Amniotic epithelial cell (primary cell): Measurements from ENCODE around the gene HDAC11.

Experiments used
- DNase-seq: peaks from one replicate; pipeline ENCODE4 v3.0.0-alpha.2; 2010; ENCODE audit warnings: low read depth

The HDAC11 gene

DNA sequence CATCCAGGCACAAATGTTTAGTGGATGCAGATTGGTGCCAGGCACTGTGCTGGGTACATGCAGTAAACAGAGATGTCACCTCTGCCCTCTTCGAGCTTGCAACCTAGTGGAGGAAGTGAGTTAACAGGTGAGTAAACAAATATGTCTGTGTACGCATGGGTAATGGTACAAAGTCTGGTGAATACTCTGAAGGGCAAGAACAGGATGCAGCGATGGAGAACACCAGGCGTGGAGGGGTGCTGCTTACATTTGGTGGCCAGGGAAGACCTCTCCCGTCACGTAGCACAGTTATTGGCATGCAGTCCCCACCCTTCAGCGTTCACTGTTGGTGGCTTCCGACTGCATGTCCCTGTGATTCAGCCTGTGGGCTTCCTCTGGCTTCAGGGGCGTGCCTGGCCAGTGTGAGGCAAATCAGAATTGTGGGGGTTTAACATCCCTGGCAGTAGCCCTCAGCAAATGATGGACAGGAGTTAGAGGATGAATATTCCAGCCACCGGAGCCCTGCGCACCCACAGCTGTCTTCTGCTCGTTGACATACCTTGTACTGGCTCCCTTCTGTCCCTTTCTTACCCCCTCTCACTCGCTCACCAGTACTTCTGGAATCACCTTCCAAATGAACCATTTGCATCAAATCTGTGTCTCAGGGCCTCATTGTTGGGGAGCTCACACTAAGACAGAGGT lies 9.1 kb upstream of the HDAC11 start:
- DNase-seq = no peak

DNA sequence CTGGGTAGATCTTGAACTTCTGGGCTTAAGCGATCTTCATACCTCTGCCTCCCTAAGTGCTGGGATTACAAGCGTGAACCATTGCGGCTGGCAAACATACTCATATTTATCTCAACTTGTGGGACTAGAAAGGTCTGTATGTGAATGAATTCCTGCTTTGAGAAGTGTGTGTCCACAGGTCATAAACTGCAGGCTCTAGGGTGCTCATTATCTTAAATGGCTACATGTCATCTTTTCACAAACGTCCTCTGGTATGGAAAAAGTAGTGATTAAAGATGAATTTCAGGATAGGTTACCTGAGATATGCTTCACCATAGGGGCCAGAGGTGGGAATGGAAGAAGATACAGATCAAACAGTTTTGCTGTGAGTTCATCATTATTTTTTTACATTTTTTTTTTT lies 7.8 kb upstream of the HDAC11 start:
- no peak for DNase-seq

DNA sequence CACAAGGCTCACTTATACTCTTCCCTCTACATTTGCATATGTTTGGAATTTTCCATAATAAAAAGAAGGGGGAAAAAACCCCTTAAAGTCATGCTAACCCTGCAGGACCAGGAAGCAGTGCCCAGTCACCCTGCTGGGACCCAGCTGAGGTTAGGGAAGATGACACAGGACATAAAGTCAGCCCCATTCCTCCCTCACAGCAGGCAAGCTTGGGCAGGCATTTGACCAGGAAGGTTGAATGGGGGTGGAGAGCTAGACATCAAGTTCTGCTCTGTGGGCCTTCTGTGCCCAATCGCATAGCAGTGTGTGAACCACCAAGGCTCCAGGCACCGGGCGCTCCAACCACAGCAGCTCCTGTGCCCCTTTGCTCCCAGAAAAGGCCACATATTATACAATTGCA lies 7.1 kb upstream of the HDAC11 start:
- DNase-seq = no peak

DNA sequence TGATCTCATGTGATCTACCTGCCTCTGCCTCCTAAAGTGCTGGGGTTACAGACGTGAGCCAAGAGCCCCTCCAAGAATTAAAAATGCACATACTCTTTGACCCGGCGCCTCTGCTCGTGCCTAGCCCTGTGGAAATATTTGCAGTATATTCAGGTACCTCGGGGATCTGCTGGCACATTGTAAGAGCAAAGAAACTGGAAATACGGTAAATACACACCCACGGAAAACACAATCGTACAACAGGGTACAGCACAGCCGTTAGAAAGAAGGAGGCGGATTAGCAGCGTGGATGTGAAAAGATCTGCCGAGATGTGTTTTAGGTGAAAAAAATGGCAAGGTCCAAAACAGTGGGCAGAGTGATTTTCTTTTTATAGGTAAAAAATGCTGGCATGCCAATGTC lies 6.1 kb upstream of the HDAC11 start:
- DNase-seq = no peak

DNA sequence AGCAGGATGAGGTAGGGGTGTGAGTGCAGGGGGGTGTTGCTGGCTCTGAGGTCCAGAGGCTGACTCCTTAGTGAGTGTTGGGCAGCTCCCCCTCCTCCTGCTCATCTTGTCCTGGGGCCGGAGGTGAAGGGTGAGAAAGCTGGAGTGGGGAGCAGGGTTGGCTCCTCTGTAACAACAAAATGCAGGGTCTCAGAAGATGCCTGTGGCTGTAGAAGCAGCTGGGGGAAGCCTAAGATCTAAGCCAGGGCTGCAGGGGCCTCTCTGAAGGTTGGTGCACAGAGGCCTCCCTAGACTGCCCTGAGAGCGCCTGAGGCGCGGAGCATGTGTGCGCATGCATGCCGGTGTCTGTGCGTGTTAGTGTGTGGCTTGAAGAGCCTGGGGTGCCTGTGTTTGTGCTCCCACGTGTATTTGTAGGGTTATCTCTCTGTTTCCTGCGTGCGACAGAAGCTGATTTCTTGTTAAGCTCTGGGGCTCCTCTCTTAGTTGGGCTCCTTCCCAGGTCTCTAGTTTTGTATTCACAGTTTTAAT lies 5.3 kb upstream of the HDAC11 start:
- DNase-seq = no peak

DNA sequence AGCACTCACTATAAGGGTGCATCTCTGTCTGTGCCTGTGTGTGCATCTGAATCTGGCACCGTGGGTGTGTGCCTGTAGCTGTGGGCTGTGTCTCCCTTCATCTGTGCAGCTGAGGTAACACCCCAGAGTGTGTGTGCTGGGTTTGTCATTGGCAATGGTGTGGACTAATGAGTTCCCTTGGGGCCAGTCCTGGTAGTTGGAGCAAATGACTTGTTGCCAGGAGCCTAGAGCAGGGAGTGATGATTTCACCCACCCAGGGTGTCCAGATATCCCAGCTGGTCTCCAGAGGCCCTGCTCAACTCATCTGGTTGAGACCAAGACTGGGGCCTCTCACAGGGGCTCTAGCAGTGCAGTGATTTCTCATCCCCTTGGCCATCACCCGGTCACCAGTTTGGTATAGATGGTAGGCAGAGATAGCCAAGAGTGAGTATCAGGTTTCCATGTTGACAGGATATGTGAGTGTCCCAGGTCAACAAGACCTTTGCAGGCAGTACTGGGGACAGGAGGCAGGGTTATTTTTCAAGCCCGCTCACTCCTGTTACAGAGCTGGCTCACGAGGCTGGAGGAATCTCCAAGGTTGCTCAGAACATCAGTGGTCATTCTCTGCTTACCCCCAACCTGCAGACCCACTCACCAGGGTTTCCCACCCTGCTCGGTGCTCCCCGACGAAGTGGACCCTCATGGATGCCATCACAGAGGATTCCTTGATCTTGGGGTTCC lies 4.1 kb upstream of the HDAC11 start:
- no peak for DNase-seq

DNA sequence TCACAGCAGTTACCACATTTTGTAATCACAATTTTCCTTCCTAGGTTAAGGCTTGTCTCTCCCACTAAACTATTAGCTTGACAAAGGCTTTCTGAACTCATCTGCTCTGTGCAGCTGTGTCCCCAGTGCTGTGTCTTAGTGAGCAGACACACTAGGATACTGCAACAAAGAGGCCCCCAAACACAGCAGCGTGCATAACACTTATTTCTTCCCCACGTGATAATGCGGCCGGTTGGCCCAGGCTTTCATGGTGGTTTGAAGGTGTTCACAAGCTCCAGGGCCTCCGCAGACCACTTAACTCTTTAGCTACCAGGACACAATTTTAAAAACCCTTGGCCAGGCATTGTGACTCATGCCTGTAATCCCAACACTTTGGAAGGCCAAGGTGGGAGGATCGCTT lies 2.2 kb upstream of the HDAC11 start:
- DNase-seq = peak; percentile 15

DNA sequence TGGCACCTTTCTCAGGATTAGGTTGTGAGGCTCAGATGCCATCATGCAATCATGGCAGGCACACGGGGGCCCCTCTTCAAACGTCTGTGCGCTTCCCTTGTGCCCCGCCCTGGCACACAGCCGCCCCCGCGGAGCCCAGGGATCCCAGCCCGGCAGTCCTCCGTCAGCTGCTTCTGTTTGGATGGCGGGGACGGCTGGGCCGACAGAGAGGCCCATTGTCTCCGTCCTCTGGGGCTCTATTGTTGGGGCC lies 849 bp upstream of the HDAC11 start:
- no peak for DNase-seq

DNA sequence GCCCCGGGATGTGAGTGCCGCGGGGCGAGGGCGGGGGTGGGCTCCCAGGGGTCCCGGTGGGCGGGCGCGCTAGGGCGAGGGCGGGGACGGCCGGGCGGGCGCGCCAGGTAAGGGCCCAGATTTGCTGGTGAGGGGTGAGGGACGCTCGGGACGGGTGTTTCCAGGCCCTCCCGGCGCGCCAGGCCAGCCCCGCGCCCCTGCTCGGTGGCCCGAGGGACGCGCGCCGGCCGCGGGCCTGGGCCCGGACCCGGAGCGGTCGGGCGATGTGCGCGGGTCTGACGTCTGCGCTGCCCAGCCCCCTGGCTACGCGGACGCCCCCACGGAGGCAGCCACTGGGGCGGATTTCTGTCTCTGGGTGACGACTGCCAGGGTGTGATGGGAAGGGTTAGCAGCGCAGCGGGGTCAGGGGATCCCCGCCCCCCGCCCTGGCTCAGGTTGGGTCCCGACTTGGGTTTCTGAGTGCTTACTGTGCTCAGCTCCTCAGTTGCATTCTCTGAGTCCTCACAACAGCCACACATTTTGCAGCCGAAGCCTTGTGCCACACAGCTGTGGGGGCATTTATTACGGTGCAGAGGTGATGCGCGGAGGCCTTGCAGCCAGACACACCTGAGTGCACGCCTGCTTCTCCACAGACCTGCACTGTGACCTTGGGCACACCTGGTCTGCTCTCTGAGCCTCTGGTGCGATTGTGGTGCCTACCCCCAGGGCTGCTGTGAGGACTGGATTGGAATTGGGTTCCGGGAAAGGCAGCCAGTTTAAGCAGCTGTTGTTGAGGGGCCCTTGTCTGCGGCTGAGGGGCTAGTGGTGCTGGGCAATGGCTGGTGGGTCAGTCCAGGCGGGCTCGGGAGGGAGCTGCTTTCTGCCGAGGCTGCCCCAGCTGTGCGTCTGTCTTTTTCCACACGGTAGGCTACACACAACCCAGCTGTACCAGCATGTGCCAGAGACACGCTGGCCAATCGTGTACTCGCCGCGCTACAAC lies 523 bp downstream of the HDAC11 start:
- no peak for DNase-seq

DNA sequence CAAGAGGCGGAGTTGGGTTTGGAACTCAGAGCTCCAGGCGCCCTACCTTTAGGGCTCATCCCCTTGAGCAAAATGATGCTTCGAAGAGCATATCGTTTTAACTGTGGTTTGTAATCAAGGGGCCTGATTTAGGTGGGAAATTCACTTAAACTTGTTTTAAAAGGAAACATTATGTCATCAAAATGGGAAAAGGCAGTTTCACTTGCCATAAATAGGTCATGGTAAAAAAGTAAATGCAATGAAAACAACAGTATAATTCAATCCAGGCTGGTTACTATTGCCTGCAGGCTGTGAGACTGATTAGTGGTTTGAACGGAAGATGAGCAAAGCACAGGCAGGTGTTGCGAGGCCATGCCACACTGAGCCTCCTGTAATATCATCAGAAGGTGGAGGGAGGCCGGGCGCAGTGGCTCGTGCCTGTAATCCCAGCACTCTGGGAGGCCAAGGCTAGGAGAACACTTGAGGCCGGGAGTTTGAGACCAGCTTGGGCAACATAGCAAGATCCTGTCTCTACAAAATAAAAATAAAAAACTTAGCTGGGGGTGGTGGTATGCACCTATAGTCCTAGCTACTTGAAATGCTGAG lies 2.1 kb downstream of the HDAC11 start:
- no peak for DNase-seq

DNA sequence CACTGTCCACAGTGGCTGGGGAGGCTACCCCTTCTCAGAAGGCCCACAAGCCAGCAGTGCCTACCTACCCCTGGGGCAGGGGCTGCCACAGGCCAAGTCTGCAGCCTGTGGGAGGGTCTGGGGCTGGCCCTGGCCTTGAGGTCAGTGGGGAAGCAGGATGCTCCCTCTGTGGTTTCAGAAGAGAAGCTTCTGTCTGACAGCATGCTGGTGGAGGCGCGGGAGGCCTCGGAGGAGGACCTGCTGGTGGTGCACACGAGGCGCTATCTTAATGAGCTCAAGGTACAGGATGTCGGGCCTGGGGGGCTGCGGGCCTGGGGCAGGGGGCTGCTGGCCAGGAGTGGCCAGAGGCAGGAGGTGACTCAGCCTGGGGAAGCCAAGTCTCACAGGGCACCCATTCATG lies 3.2 kb downstream of the HDAC11 start:
- no peak for DNase-seq

DNA sequence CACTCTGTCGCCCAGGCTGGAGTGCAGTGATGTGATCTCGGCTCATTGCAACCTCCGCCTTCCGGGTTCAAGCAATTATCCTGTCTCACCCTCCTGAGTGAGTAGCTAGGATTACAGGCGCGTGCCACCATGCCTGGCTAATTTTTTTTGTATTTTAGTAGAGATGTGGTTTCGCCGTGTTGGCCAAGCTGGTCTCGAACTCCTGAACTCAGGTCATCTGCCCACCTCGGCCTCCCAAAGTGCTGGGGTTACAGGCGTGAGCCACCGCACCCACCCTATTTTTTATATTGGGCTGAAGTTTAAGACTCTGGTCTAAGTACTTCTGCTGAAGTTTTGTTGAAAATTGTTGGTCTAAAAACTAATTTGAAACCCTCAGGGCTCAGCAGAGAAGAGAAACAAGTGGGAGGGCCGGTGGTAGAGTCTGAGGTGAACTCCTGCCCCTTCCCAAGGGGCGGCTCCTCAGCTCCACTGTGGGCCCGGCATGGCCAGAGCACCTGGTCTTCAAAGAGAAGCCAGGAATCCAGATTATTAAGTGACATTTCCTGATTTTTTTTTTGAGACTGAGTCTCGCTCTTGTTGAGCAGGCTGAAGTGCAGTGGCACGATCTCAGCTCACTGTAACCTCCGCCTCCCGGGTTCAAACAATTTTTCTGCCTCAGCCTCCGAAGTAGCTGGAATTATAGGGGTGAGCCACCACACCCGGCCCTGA lies 4.0 kb downstream of the HDAC11 start:
- no peak for DNase-seq

DNA sequence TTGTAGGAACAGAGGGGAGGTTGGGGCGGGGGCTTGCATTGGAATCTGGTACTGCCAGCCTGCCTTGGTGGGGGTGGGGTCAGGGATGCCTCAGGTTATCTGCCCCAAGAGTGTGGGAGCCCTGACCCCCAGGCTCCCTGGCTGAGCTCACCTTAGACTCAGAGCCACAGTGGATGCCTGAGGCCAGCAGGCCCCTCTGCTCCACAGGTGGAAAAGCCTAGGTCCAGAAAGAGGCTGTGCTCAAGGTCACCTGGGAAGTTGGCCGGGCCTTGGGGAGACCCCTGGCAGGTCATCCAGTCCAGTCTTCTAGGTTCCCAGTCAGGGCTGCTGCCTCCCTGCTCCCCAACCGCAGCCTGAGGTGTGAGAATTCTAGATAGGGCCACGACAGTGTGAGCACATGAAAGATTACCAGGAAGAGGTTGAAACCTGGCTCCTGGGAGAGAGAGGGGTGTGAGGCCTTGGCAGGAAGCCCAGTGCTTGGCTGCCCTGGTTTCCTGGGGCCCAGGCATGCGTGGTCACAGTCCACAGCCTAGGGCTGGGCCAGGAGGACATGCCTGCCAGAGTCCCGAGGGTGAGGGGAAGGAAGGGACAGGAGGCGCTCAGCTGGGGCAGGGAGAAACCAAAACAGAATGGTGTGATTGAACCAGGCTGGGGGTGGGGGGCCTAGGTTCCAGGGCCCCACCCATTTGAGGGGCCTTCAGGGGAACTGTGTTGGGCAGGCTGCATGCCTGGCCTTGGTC lies 4.9 kb downstream of the HDAC11 start:
- peak; percentile 67 for DNase-seq

DNA sequence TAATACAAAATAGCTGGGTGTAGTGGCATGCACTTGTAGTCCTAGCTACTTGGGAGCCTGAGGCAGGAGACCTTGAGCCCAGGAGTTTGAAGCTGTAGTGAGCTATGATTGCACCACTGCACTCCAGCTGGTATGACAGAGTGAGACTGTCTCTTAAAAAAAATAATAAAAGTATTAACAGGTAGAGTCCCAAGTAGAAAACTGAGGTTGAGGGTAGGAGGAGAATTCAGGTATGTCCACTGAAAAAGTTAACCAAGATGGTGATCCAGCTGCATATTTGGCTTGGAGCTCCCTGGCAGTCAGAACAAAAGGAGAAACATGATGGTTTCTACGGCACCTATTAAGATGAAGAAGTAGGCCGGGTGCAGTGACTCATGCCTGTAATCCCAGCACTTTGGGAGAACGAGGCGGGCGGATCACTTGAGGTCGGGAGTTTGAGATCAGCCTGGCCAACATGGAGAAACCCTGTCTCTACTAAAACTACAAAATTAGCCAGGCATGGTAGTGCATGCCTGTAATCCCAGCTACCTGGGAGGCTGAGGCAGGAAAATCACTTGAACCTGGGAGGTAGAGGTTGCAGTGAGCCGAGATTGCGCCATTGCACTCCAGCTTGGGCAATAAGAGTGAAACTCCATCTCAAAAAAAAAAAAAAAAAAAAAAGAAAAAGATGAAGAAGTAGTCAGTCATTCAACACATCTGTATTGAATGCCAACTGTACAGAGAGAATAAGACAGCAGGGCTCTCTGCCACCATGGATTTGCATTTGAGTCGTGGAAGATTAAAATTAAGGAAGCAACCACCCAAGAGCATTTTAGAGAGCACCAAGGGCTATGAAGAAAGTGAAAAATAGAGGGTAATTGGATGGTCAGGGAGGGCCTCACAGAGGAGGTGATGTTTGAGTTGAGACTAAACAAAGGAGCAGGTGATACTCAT lies 5.8 kb downstream of the HDAC11 start:
- DNase-seq = peak; percentile 65

DNA sequence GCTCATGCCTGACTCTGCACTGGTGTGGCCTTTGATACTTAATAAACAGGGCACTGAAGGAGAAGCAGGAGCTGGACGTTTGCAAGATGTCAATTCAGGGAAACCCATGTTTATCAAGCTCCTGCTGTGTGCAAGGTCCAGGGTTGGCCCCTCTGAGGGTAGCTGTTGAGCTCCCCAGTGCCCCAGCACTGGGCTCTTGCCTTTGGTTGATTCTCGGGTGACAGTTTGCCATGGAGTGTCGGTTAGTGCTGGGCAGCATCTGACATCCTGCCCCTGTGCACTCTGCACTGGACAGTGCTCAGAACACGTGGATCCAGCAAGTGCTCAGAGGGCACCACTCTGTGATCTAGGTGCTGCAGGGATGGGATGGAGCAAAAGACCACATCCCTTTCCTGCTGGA lies 7.3 kb downstream of the HDAC11 start:
- no peak for DNase-seq

DNA sequence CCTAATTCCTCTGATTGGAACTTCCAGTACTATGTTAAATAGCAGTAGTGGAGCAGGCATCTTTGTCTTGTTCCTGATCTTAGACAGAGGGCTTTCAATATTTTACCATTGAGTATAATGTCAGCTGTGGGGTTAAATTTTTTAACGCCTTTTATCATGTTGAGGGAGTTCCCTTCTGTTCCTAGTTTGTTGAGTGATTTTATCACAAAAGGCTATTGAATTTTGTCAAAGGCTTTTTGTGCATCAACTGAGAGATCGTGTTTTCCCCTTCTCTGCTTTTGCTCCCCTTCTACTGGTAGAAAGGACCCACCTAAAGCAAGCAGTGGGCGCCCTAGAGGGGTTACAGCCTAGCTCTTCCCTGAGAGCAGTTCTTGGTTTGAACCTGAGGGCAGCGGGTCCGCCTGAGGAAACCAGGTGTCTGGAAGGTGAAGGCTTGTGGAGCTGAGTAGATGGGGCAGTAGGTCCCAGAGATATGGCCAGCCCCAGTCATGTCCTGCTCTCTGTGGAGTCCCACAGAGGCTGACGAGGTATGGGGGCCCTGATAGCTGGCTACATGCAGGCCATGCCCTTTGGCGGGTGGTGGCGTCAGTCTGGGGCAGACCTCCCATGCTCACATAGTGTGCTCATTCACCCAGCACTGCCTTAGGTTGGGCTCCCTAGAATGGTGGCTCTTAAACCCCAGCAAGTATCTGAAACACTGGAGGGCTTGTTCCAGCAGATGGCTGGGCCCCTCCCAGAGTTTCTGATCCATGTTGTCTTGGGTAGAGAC lies 11.3 kb downstream of the HDAC11 start:
- no peak for DNase-seq

DNA sequence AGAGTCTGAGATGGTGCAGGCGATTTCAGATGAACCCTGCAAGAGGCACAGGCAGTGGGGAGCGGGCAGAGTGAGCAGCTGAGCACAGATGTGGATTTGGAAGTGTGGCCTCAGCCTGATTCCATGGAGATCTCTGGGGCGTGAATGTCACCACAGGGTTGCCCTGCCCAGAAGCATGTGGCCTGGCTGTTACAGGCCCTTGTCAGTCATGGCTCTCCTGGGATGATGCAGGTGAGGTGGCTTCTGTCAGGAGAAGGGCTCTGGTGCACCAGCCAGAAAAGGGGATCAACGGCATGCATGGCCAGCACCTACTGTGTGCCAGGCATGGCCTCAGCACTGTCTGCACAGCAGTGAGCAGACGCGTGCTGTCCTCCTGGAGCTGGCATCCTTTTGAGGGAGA lies 11.9 kb downstream of the HDAC11 start:
- no peak for DNase-seq

DNA sequence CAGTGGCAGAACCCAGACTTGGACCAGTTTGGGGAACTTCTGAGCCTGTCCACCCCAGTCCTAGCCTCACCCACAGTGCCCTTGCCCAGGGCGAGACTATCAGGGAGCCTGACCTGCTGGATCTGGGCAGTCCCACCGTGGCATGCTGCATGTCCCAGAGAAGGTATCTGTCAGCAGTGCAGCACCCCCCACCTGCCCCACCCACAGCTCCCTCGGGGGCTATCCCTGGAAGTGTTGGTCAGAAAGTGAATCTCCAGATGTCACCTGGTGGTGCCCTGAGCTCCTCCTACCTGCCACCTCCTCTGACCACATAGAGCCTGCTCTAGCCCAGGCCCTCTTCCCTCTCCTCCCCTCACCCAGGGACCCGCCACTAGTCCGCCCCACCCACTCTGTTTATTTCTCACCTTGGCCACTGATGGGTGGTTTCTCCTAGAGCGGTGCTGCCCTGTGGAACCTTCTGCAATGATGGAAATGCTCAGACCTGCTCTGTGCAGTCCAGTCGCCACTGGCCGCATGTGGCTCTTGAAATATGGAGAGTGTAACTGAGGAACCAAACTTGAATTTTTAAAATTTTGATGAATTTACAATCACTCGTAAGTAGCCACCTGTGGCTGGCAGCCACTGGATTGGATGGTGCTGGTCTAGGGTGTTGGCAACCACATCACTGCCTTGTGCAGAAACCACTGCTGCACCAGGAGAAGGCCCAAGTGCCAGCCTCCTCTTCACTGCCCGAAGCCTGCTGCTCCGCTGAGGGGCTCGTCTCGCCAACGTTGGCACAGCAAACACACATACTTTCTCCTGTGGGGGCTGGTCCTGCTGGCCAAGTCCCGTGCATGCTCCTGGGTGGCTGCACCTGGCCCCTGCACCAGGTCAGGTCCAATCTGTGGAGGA lies 13.1 kb downstream of the HDAC11 start:
- no peak for DNase-seq
